A673 (cell line): ENCODE results near the gene RPL32. TPM values are rescaled to one million over a fixed set of nuclear protein-coding genes. Genes with fewer than 3 reads are reported as not detected.
"Not testable (repeated sequence)": the region's sequence is repeated elsewhere in the genome, so short reads cannot be mapped to it uniquely, and the experiment has no call there.

Source experiments
- BruUV-seq: library from RNA; stranded (reverse); fragments of 400-500 nt; replicated peaks from 2 replicates; lab custom pipeline; 2021; lab: Mats Ljungman, UMichigan
- CTCF ChIA-PET: fragments of 300-600 bp; sonication (Branson Sonifier 250); formaldehyde crosslinking; loops from one replicate; lab custom pipeline; 2022; ENCODE audit warnings: antibody characterized with exemption; lab: Charles Lee
- POLR2A ChIA-PET: fragments of 300-600 bp; sonication (Branson Sonifier 250); formaldehyde crosslinking; loops from one replicate; lab custom pipeline; 2022; ENCODE audit warnings: antibody characterized with exemption; ENCODE audit not compliant: low non-redundant PET; lab: Charles Lee
- DNase-seq: peaks from one replicate; pipeline ENCODE4 v3.0.0-alpha.2; 2015; ENCODE audit warnings: low spot score
- H3K27ac ChIP-seq: fragments of 200-600 bp; sonication (generic); 2 replicates; pipeline ENCODE4 v1.5.1; 2016; ENCODE audit warnings: mixed run types, low read depth, mild to moderate bottlenecking, mixed read lengths, antibody characterized with exemption, low read length; ENCODE audit not compliant: poor library complexity, severe bottlenecking
- H3K27me3 ChIP-seq: fragments of 200-600 bp; sonication (generic); replicated peaks from 2 replicates; pipeline ENCODE4 v1.6.1; 2017; ENCODE audit warnings: mixed run types, low read depth, mild to moderate bottlenecking, mixed read lengths, antibody characterized with exemption, low read length; ENCODE audit not compliant: insufficient read depth, poor library complexity
- H3K36me3 ChIP-seq: fragments of 200-600 bp; sonication (generic); 2 replicates; pipeline ENCODE4 v1.6.1; 2016; ENCODE audit warnings: mixed run types, mild to moderate bottlenecking, mixed read lengths, antibody characterized with exemption, low read length; ENCODE audit not compliant: insufficient read depth, poor library complexity, severe bottlenecking
- H3K4me1 ChIP-seq: fragments of 200-600 bp; sonication (generic); 2 replicates; pipeline ENCODE4 v1.6.1; 2017; ENCODE audit warnings: mixed run types, mild to moderate bottlenecking, mixed read lengths, antibody characterized with exemption, low read length; ENCODE audit not compliant: insufficient read depth, poor library complexity, severe bottlenecking
- H3K4me3 ChIP-seq: fragments of 200-600 bp; sonication (generic); 2 replicates; pipeline ENCODE4 v1.5.1; 2016; ENCODE audit warnings: low read depth, mixed run types, mild to moderate bottlenecking, mixed read lengths, low read length; ENCODE audit not compliant: poor library complexity, severe bottlenecking
- H3K9me3 ChIP-seq: fragments of 200-600 bp; sonication (generic); 2 replicates; pipeline ENCODE4 v1.6.1; 2016; ENCODE audit warnings: mixed run types, low read depth, mild to moderate bottlenecking, mixed read lengths, antibody characterized with exemption, low read length; ENCODE audit not compliant: poor library complexity, severe bottlenecking
- EZH2 ChIP-seq: fragments of 200-600 bp; sonication (generic); IDR thresholded peaks from 2 replicates; pipeline ENCODE4 v1.6.1; 2017; ENCODE audit warnings: borderline replicate concordance, low read depth, mild to moderate bottlenecking, mixed read lengths, antibody characterized with exemption, low read length; ENCODE audit not compliant: poor library complexity, severe bottlenecking
- intact Hi-C: fragments of 100-400 bp; cut with micrococcal nuclease; formaldehyde crosslinking; loops from one replicate; pipeline ENCODE4 v1.10.0; 2022; ENCODE audit not compliant: unreplicated experiment
- total RNA-seq: library from RNA; stranded (reverse); gene quantifications from 2 replicates; pipeline ENCODE4 v1.2.3, GENCODE V29; 2021
- TF ChIP-seq, protein P1 (sequence below): fragments of 300-800, 200-600 bp; sonication (generic); conservative IDR thresholded peaks from 2 replicates; pipeline ENCODE4 v1.5.1; 2017; ENCODE audit warnings: low read depth, mild to moderate bottlenecking, antibody characterized with exemption, low read length, moderate library complexity, mixed read lengths

Gene RPL32
- total RNA-seq, 1 experiment from 2014 or later, result 1,684 TPM

DNA sequence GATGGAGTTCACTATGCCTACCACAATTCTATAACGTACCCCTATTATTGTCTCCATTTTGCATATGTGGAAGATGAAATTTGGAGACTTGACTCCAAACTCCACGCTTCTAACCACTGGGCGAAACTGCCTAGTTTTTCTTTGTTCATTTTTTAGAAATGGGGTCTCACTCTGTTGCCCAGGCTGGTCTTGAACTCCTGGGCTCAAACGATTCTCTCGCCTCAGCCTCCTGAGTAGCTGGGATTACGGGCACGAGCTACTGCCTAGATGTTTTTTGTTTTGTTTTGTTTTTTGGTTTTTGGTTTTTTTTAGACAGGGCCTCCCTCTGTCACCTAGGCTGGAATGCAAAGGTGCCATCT is 584 bp upstream of the RPL32 start:
- Histone ChIP-seq H3K4me1 (peaks cover 24% of the 10 kb centered on the region), H3K9me3 (no peaks in the 10 kb centered on the region), H3K27me3 (no peaks in the 10 kb centered on the region), H3K27ac (peak overlapping the region; percentile 96), H3K36me3 (peaks cover 32% of the 10 kb centered on the region), H3K4me3 (peak overlapping the region; percentile 91)
- intact Hi-C loops, result no loop called here
- no TSS peak for BruUV-seq
- ChIA-PET CTCF (interaction anchor here (0.6 to 1.1 kb wide), 4 partner anchors 10 to 597 kb away, joined by 3 to 7 read pairs (median 4); no protein-coding TSS in a partner anchor), POLR2A (interaction anchor here (0.6 to 0.7 kb wide), 2 partner anchors 12 to 58 kb away, joined by 3 read pairs; no protein-coding TSS in a partner anchor)
- no peak for TF ChIP-seq EZH2
- TF ChIP-seq, protein P1, sequence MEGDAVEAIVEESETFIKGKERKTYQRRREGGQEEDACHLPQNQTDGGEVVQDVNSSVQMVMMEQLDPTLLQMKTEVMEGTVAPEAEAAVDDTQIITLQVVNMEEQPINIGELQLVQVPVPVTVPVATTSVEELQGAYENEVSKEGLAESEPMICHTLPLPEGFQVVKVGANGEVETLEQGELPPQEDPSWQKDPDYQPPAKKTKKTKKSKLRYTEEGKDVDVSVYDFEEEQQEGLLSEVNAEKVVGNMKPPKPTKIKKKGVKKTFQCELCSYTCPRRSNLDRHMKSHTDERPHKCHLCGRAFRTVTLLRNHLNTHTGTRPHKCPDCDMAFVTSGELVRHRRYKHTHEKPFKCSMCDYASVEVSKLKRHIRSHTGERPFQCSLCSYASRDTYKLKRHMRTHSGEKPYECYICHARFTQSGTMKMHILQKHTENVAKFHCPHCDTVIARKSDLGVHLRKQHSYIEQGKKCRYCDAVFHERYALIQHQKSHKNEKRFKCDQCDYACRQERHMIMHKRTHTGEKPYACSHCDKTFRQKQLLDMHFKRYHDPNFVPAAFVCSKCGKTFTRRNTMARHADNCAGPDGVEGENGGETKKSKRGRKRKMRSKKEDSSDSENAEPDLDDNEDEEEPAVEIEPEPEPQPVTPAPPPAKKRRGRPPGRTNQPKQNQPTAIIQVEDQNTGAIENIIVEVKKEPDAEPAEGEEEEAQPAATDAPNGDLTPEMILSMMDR, result no peak
- DNase-seq, result no peak

- TSS peak; percentile 50 for BruUV-seq
- intact Hi-C loops, result no loop called here
- POLR2A ChIA-PET, result no interaction called here
Observed at GRCh38 chr3:12840591-12841148, 695 bp downstream of the RPL32 start.

GRCh38 chr3:12840148-12840547 is 1.2 kb downstream of the RPL32 start:
- intact Hi-C loops, result not testable (repeated sequence)

More at GRCh38 chr3:12840591-12841148, 695 bp downstream of the RPL32 start:
- Histone ChIP-seq H3K9me3 (no peaks in the 10 kb centered on the region), H3K4me1 (peaks cover 24% of the 10 kb centered on the region), H3K27ac (peak overlapping the region; percentile 96), H3K36me3 (peaks cover 45% of the 10 kb centered on the region), H3K4me3 (peak overlapping the region; percentile 91), H3K27me3 (no peaks in the 10 kb centered on the region)
- CTCF ChIA-PET, result no interaction called here
- TF ChIP-seq, protein P1, result no peak
- no peak for DNase-seq

More at GRCh38 chr3:12840148-12840547, 1.2 kb downstream of the RPL32 start:
- POLR2A ChIA-PET, BruUV-seq, DNase-seq, CTCF ChIA-PET, H3K9me3 ChIP-seq, H3K27me3 ChIP-seq: not testable (repeated sequence)
- peaks cover 24% of the 10 kb centered on the region for H3K4me1 ChIP-seq
- peak overlapping the region; percentile 91 for H3K4me3 ChIP-seq
- H3K27ac ChIP-seq, result peak overlapping the region; percentile 96
- peaks cover 50% of the 10 kb centered on the region for H3K36me3 ChIP-seq
